H9 (cell line): ENCODE measurements around the gene PTCH1. TPM values are rescaled to one million over a fixed set of nuclear protein-coding genes. Genes with fewer than 3 reads are reported as not detected.

Source experiments
- DNase-seq: peaks from one replicate; pipeline ENCODE4 v3.0.0-alpha.2; 2017
- H2AFZ ChIP-seq: one replicate; pipeline ENCODE4 v1.6.1; 2013; ENCODE audit warnings: mild to moderate bottlenecking, low read length, control low read depth, moderate library complexity
- H2AK5ac ChIP-seq: 2 replicates; pipeline ENCODE4 v1.6.1; 2013; ENCODE audit warnings: low read length, control low read depth, mixed read lengths; ENCODE audit not compliant: insufficient read length
- H2BK120ac ChIP-seq: one replicate; pipeline ENCODE4 v1.6.1; 2013; ENCODE audit warnings: low read depth, mild to moderate bottlenecking, low read length, control low read depth, inconsistent platforms; ENCODE audit not compliant: poor library complexity, severe bottlenecking
- H2BK12ac ChIP-seq: 2 replicates; pipeline ENCODE4 v1.6.1; 2013; ENCODE audit warnings: low read length, control low read depth, mixed read lengths, low read depth; ENCODE audit not compliant: insufficient read length
- H2BK15ac ChIP-seq: 2 replicates; pipeline ENCODE4 v1.6.1; 2013; ENCODE audit warnings: low read depth, low read length, control low read depth
- H2BK20ac ChIP-seq: one replicate; pipeline ENCODE4 v1.6.1; 2013; ENCODE audit warnings: low read depth, mild to moderate bottlenecking, low read length, control low read depth, inconsistent platforms; ENCODE audit not compliant: poor library complexity, severe bottlenecking
- H2BK5ac ChIP-seq: 2 replicates; pipeline ENCODE4 v1.6.1; 2013; ENCODE audit warnings: low read length, control low read depth, mixed read lengths; ENCODE audit not compliant: insufficient read length
- H3K14ac ChIP-seq: 2 replicates; pipeline ENCODE4 v1.6.1; 2013; ENCODE audit warnings: low read length, control low read depth; ENCODE audit not compliant: insufficient read depth
- H3K18ac ChIP-seq: 2 replicates; pipeline ENCODE4 v1.6.1; 2013; ENCODE audit warnings: low read depth, mild to moderate bottlenecking, mixed read lengths, low read length, control low read depth; ENCODE audit not compliant: insufficient read length
- H3K23ac ChIP-seq: 2 replicates; pipeline ENCODE4 v1.6.1; 2013; ENCODE audit warnings: low read length, control low read depth, mixed read lengths, low read depth; ENCODE audit not compliant: insufficient read length
- H3K23me2 ChIP-seq: 2 replicates; pipeline ENCODE4 v1.6.1; 2013; ENCODE audit warnings: low read depth, mild to moderate bottlenecking, mixed read lengths, low read length, control low read depth; ENCODE audit not compliant: insufficient read length, poor library complexity, severe bottlenecking
- H3K27ac ChIP-seq: 2 replicates; pipeline ENCODE4 v1.5.1; 2013; ENCODE audit warnings: low read length, control low read depth, mixed read lengths, low read depth; ENCODE audit not compliant: insufficient read length
- H3K27me3 ChIP-seq: 2 replicates; pipeline ENCODE4 v1.6.1; 2013; ENCODE audit warnings: low read length, control low read depth, inconsistent platforms; ENCODE audit not compliant: insufficient read depth
- H3K4ac ChIP-seq: 2 replicates; pipeline ENCODE4 v1.6.1; 2013; ENCODE audit warnings: low read depth, mild to moderate bottlenecking, control low read depth, inconsistent platforms, low read length, moderate library complexity
- H3K4me1 ChIP-seq: 2 replicates; pipeline ENCODE4 v1.6.1; 2013; ENCODE audit warnings: low read length, control low read depth, inconsistent platforms; ENCODE audit not compliant: insufficient read depth
- H3K4me2 ChIP-seq: 2 replicates; pipeline ENCODE4 v1.6.1; 2013; ENCODE audit warnings: low read length, control low read depth, mixed read lengths; ENCODE audit not compliant: insufficient read length, insufficient read depth
- H3K56ac ChIP-seq: 2 replicates; pipeline ENCODE4 v1.6.1; 2013; ENCODE audit warnings: low read depth, mild to moderate bottlenecking, mixed read lengths, low read length, control low read depth; ENCODE audit not compliant: insufficient read length
- H3K79me1 ChIP-seq: 2 replicates; pipeline ENCODE4 v1.6.1; 2013; ENCODE audit warnings: low read depth, mild to moderate bottlenecking, moderate library complexity, low read length, control low read depth, inconsistent platforms; ENCODE audit not compliant: insufficient read depth, poor library complexity, severe bottlenecking
- H3K79me2 ChIP-seq: 2 replicates; pipeline ENCODE4 v1.6.1; 2013; ENCODE audit warnings: low read length, control low read depth, inconsistent platforms; ENCODE audit not compliant: insufficient read depth
- H3K9ac ChIP-seq: 2 replicates; pipeline ENCODE4 v1.6.1; 2013; ENCODE audit warnings: low read length, control low read depth, mixed read lengths; ENCODE audit not compliant: insufficient read length; ENCODE audit errors: extremely low read depth
- H3K9me3 ChIP-seq: one replicate; pipeline ENCODE4 v1.6.1; 2013; ENCODE audit warnings: low read depth, low read length, inconsistent platforms; ENCODE audit not compliant: control insufficient read depth
- H3T11ph ChIP-seq: one replicate; pipeline ENCODE4 v1.6.1; 2013; ENCODE audit warnings: mild to moderate bottlenecking, low read length, control low read depth, inconsistent platforms
- H4K20me1 ChIP-seq: one replicate; pipeline ENCODE4 v1.6.1; 2013; ENCODE audit not compliant: control insufficient read depth, insufficient read length, insufficient read depth
- H4K5ac ChIP-seq: 2 replicates; pipeline ENCODE4 v1.6.1; 2013; ENCODE audit warnings: low read depth, mild to moderate bottlenecking, mixed read lengths, low read length, control low read depth; ENCODE audit not compliant: insufficient read length
- H4K8ac ChIP-seq: replicated peaks from 2 replicates; pipeline ENCODE4 v1.6.1; 2013; ENCODE audit warnings: low read length, control low read depth, mixed read lengths, low read depth; ENCODE audit not compliant: insufficient read length
- H4K91ac ChIP-seq: 2 replicates; pipeline ENCODE4 v1.6.1; 2013; ENCODE audit warnings: low read depth, mild to moderate bottlenecking, moderate library complexity, mixed read lengths, low read length, control low read depth; ENCODE audit not compliant: insufficient read length
- H3K27ac Mint-ChIP-seq, 3 experiments: 2 replicates in 2 of 3; 3 replicates in 1 of 3; pipeline ENCODE4 v1.8.0; 2020 to 2021; ENCODE audit warnings: mixed read lengths in 3 of 3, mild to moderate bottlenecking in 1 of 3, moderate library complexity in 1 of 3
- H3K27me3 Mint-ChIP-seq: 2 replicates; pipeline ENCODE4 v1.8.0; 2021; ENCODE audit warnings: low read depth, mild to moderate bottlenecking, moderate library complexity, mixed read lengths
- H3K36me3 Mint-ChIP-seq, 3 experiments: 2 replicates in 2 of 3; 3 replicates in 1 of 3; pipeline ENCODE4 v1.8.0; 2020 to 2021; ENCODE audit warnings: low read depth in 3 of 3, mixed read lengths in 3 of 3; ENCODE audit not compliant: insufficient read depth in 1 of 3
- H3K4me1 Mint-ChIP-seq, 2 experiments: 2 replicates each; pipeline ENCODE4 v1.8.0; 2020; ENCODE audit warnings: mixed read lengths in 2 of 2
- H3K4me3 Mint-ChIP-seq, 2 experiments: 2 replicates in 1 of 2; 3 replicates in 1 of 2; pipeline ENCODE4 v1.8.0; 2020 to 2021; ENCODE audit warnings: mild to moderate bottlenecking in 2 of 2, mixed read lengths in 2 of 2, moderate library complexity in 1 of 2
- H3K9me3 Mint-ChIP-seq, 2 experiments: 2 replicates in 1 of 2; 3 replicates in 1 of 2; pipeline ENCODE4 v1.8.0; 2020; ENCODE audit warnings: mild to moderate bottlenecking in 2 of 2, mixed read lengths in 2 of 2, moderate library complexity in 1 of 2
- CTCF ChIP-seq: fragments of 200-600 bp; sonication (generic); conservative IDR thresholded peaks from 3 replicates; pipeline ENCODE4 v1.8.0; 2021; ENCODE audit warnings: antibody characterized with exemption, mild to moderate bottlenecking
- WGBS: extraction: QIAGEN DNeasy Blood & Tissue Kit; methylation state at CpG from one replicate; pipeline ENCODE4 v1.1.7; 2013; ENCODE audit warnings: missing lambda C conversion rate, low lambda C conversion rate, mixed read lengths; ENCODE audit not compliant: insufficient read length; ENCODE audit errors: extremely low coverage; 5-methylcytosine and 5-hydroxymethylcytosine counted together
- total RNA-seq: library from RNA; stranded (reverse); gene quantifications from 2 replicates; pipeline ENCODE4 v1.2.1, GENCODE V29; 2021

Gene PTCH1
- total RNA-seq, 1 experiment from 2014 or later = 9.1 TPM

DNA sequence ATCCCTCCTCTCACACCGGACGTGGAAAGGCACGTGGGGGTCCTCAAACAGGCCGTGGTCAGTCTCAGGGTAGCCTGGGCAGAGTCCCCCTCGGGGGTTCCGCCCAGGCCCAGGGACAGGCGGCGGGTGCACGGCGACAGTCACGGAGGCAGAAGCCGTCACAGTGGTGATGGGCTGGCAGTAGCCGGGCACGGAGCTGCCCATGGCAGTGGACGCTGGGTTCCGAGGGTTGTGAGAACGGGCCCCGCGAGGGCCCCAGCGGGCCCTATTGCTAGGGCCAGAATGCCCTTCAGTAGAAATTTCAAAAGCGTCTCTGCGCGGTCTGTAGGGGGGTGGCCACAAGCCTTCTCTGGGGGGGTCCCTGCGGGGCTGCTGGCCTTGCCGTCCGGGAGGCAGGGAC, 69.8 kb downstream of the PTCH1 start:
- H3K79me1 ChIP-seq = no peaks in the 10 kb centered on the region
- no peak overlapping the region for H2BK12ac ChIP-seq
- H2BK15ac ChIP-seq = no peak overlapping the region
- Mint-ChIP-seq H3K36me3 (peaks cover 18 to 42% (median 32%) of the 10 kb centered on the region in 3 experiments; a peak in 6 of 7 replicates), H3K27ac (peak overlapping the region in 1 of 3 experiments; percentile 25; a peak in 1 of 7 replicates), H3K27me3 (peaks cover 71% of the 10 kb centered on the region), H3K9me3 (no peaks in the 10 kb centered on the region), H3K4me3 (peak overlapping the region in 1 of 2 experiments; percentile 21; a peak in 1 of 5 replicates), H3K4me1 (peaks cover 47 to 55% of the 10 kb centered on the region in 2 experiments)
- no peak overlapping the region for H3K18ac ChIP-seq
- H3K27me3 ChIP-seq = no peaks in the 10 kb centered on the region
- no peak overlapping the region for H3K9ac ChIP-seq
- H3K27ac ChIP-seq = no peak overlapping the region
- H3K23ac ChIP-seq = no peak overlapping the region
- H3T11ph ChIP-seq = no peak overlapping the region
- no peak overlapping the region for H3K56ac ChIP-seq
- H3K4me2 ChIP-seq = no peak overlapping the region
- no peak for TF ChIP-seq CTCF
- no peak overlapping the region for H3K4ac ChIP-seq
- no peak overlapping the region for H4K8ac ChIP-seq
- H2BK5ac ChIP-seq = no peak overlapping the region
- no peak overlapping the region for H3K14ac ChIP-seq
- H2BK120ac ChIP-seq = no peak overlapping the region
- no peak for DNase-seq
- no peak overlapping the region for H2AFZ ChIP-seq
- no CpG with 5 or more reads among the region's 26 CpGs for WGBS
- peaks cover 5% of the 10 kb centered on the region; the same call in 1 of the 2 replicates for H3K4me1 ChIP-seq
- H4K5ac ChIP-seq = no peak overlapping the region
- no peak overlapping the region for H2BK20ac ChIP-seq
- no peaks in the 10 kb centered on the region for H3K79me2 ChIP-seq
- H3K23me2 ChIP-seq = no peaks in the 10 kb centered on the region
- no peaks in the 10 kb centered on the region for H3K9me3 ChIP-seq
- H2AK5ac ChIP-seq = no peak overlapping the region
- H4K20me1 ChIP-seq = no peaks in the 10 kb centered on the region
- H4K91ac ChIP-seq = no peak overlapping the region
